ENCODE data around the gene CYB5R2. TPM values are rescaled to one million over a fixed set of nuclear protein-coding genes. Genes with fewer than 3 reads are reported as not detected.
A peak's percentile ranks its signal among the peaks of the same experiment; 100 is the strongest.

The CYB5R2 gene
- total RNA-seq, 1 donor from 2014 or later = 16.0 TPM

DNA sequence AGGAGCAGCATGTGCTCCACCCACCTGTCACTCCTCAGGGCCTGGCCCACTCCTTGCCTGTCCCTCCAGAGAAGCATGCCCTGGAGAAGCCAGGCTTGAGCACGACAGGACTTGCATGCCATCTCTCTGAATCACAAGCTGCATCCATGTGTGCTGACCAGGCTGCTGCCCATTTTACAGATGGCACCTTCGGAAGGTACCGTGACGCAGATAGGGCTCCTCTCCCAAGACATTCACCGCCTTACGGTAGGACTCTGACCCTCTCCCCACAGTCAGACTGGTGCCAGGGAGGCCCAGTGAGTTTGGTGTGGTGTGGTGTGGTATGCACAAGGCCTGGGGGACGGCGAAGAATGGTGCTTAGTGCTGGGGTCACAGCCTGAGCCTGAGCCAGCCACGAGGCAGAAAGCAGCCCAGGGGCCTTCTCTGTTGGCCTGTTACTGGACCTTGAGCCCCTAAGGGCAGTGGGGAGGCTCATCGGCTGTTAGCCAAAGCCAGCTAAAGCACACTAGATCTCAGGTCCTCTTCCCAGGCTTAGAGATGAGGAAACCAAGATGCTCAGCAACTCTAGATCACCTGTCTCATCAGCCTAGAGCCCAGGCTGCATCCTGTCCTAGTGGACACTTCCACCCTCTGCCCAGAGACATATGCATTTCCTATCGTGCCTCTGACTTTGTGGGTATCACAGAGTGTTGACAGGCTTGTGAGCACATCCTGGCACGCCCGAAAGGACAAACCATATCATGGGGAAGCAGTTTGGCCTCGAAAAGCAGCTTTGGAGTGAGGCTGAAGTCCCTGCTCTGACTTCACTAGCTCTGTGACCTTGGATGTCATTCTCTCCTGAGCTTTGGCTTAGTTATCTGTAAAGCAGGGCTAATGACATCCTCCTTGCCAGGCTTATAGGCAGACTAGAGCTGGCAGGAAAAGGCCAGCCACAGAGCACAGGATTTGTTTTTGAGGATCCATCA is 17.8 kb downstream of the CYB5R2 start:
- TF ChIP-seq, protein P1, sequence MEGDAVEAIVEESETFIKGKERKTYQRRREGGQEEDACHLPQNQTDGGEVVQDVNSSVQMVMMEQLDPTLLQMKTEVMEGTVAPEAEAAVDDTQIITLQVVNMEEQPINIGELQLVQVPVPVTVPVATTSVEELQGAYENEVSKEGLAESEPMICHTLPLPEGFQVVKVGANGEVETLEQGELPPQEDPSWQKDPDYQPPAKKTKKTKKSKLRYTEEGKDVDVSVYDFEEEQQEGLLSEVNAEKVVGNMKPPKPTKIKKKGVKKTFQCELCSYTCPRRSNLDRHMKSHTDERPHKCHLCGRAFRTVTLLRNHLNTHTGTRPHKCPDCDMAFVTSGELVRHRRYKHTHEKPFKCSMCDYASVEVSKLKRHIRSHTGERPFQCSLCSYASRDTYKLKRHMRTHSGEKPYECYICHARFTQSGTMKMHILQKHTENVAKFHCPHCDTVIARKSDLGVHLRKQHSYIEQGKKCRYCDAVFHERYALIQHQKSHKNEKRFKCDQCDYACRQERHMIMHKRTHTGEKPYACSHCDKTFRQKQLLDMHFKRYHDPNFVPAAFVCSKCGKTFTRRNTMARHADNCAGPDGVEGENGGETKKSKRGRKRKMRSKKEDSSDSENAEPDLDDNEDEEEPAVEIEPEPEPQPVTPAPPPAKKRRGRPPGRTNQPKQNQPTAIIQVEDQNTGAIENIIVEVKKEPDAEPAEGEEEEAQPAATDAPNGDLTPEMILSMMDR (IDR thresholded peaks at IDR 0.05) = no peak
- intact Hi-C loops (cut with DNase I) = no loop called here
- H3K27me3 ChIP-seq (ENCODE audit: low read depth) = no peaks in the 10 kb centered on the region
- H3K4me1 ChIP-seq = no peaks in the 10 kb centered on the region
- ATAC-seq (no peak), DNase-seq (no peak)
- H3K4me3 ChIP-seq = no peak overlapping the region
- H3K9me3 ChIP-seq = no peaks in the 10 kb centered on the region
- peaks cover 49% of the 10 kb centered on the region for H3K36me3 ChIP-seq
- H3K27ac ChIP-seq = no peak overlapping the region

DNA sequence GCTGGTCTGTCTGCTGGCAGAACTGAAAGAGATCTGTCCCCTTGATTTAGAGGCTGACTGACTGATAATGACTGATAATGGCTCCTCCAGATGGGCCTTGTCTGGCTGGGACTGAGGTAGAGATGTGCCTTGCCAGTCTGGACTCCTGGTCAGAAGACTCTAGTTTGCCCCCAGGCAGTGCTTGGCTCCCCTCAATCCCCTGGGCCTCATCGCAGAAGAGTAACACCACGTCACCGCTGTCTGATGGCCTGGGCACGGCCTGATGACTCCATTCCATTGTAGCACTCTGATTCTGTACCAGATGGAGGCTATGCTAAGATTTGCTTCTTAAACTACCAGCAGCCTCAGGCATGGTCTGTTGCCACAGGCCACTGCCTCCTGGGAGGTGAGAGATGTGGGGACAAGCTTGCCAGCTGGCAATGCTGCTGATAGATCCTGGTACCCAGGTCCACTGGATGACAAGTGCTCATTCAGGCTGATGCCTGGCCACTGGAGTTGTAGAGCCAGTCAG is 19.1 kb downstream of the CYB5R2 start:
- no peak for ATAC-seq
- Histone ChIP-seq H3K4me3 (no peak overlapping the region), H3K4me1 (no peaks in the 10 kb centered on the region), H3K27me3 (ENCODE audit: low read depth) (no peaks in the 10 kb centered on the region), H3K27ac (no peak overlapping the region), H3K9me3 (no peaks in the 10 kb centered on the region), H3K36me3 (peaks cover 62% of the 10 kb centered on the region)
- TF ChIP-seq, protein P1 (IDR thresholded peaks at IDR 0.05) = no peak
- no peak for DNase-seq
- intact Hi-C loops (cut with DNase I) = no loop called here

DNA sequence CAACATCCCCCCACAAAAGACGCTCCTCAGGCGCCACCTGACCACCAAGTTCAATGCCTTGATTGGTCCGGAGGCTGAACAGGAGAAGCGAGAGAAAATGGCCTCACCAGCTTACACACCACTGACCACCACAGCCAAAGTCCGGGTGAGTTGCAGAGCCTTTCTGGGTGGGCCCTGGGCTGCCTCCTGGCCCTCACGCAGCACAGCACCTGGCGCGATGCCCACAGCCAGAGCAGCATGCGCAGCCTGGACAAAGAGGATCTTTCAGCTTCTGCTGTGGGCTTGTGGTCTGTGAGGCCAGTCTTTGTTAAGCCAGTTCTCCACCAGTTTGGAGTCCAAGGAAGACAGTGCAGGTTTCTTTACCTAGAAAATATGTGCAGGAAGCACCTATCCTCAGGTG is 21.6 kb downstream of the CYB5R2 start:
- no peak overlapping the region for H3K27ac ChIP-seq
- peaks cover 73% of the 10 kb centered on the region for H3K36me3 ChIP-seq
- H3K9me3 ChIP-seq = no peaks in the 10 kb centered on the region
- TF ChIP-seq, protein P1 (IDR thresholded peaks at IDR 0.05) = no peak
- no peak for DNase-seq
- ATAC-seq = no peak
- H3K4me1 ChIP-seq = no peaks in the 10 kb centered on the region
- no peaks in the 10 kb centered on the region for H3K27me3 ChIP-seq (ENCODE audit: low read depth)
- H3K4me3 ChIP-seq = no peak overlapping the region
- intact Hi-C loops (cut with DNase I) = no loop called here

DNA sequence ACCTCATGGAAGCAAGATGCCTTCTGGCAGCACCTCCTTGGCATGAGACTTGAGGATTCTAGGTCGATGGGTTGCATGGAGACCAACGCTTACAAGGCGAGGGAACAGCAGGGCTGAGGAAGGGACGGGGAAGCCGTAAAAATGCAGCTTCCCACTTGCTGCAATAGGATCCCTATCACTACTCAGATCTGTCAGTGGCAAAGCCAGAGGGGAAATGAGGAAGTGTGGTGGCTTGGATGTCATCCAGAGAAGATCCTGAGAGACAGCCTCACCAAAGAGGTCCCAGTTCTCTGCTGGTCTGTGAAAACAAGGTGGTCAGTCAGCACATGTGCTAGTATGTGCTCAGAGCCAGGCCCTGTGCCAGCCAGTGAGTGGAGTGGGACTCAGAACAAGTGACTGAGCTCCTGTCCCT is 22.2 kb downstream of the CYB5R2 start:
- no peaks in the 10 kb centered on the region for H3K9me3 ChIP-seq
- peaks cover 73% of the 10 kb centered on the region for H3K36me3 ChIP-seq
- H3K27ac ChIP-seq = no peak overlapping the region
- no peaks in the 10 kb centered on the region for H3K4me1 ChIP-seq
- no peaks in the 10 kb centered on the region for H3K27me3 ChIP-seq (ENCODE audit: low read depth)
- intact Hi-C loops (cut with DNase I) = no loop called here
- H3K4me3 ChIP-seq = no peak overlapping the region
- TF ChIP-seq, protein P1 (IDR thresholded peaks at IDR 0.05) = no peak
- DNase-seq (no peak), ATAC-seq (peak in 1 of 2 donors; percentile 26)

DNA sequence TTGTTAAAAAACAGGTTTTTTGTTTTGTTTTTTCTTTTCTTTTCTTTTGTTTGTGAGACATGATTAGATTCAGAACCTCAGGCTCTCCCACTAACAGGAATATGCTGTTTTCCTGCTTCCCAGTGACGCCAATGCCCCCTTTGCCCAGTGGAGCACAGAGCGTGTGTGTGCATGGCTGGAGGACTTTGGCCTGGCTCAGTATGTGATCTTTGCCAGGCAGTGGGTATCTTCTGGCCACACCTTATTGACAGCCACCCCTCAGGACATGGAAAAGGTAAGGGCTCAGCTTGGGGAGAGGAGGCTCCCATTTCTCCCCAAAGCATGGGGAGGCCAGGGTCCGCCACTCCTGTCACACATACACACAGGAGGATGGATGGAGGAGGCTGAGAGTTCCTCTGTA is 25.0 kb downstream of the CYB5R2 start:
- DNase-seq (no peak), ATAC-seq (no peak)
- TF ChIP-seq, protein P1 (IDR thresholded peaks at IDR 0.05) = no peak
- peaks cover 56% of the 10 kb centered on the region for H3K36me3 ChIP-seq
- intact Hi-C loops (cut with DNase I) = no loop called here
- no peak overlapping the region for H3K4me3 ChIP-seq
- H3K9me3 ChIP-seq = no peaks in the 10 kb centered on the region
- no peaks in the 10 kb centered on the region for H3K27me3 ChIP-seq (ENCODE audit: low read depth)
- H3K4me1 ChIP-seq = no peaks in the 10 kb centered on the region
- no peak overlapping the region for H3K27ac ChIP-seq
